HepG2 (cell line): ENCODE data around the gene TXN2. TPM values are rescaled to one million over a fixed set of nuclear protein-coding genes. Genes with fewer than 3 reads are reported as not detected.
A peak's percentile ranks its signal among the peaks of the same experiment; 100 is the strongest.

Experiments
- E2F2 ChIP-seq: sonication (generic); formaldehyde crosslinking; IDR thresholded peaks from 2 replicates; pipeline ENCODE4 v1.4.0; 2020; ENCODE audit warnings: missing genetic modification reagents, borderline replicate concordance
- HDAC2 ChIP-seq: sonication (generic); formaldehyde crosslinking; IDR thresholded peaks from 2 replicates; pipeline ENCODE4 v1.4.0; 2020; ENCODE audit warnings: missing genetic modification reagents
- MAFG ChIP-seq: sonication (generic); formaldehyde crosslinking; IDR thresholded peaks from 2 replicates; pipeline ENCODE4 v1.5.1; 2020; ENCODE audit warnings: mild to moderate bottlenecking, missing genetic modification reagents
- MED1 ChIP-seq: sonication (generic); formaldehyde crosslinking; IDR thresholded peaks from 2 replicates; pipeline ENCODE4 v1.4.0; 2020; ENCODE audit warnings: missing genetic modification reagents
- MTERF4 ChIP-seq: sonication (generic); formaldehyde crosslinking; IDR thresholded peaks from 2 replicates; pipeline ENCODE4 v1.8.0; 2023; ENCODE audit warnings: mild to moderate bottlenecking, missing genetic modification reagents
- NAIF1 ChIP-seq: sonication (generic); formaldehyde crosslinking; IDR thresholded peaks from 2 replicates; pipeline ENCODE4 v1.5.0; 2020; ENCODE audit warnings: mild to moderate bottlenecking, missing genetic modification reagents, borderline replicate concordance
- NCOA1 ChIP-seq: sonication (generic); formaldehyde crosslinking; IDR thresholded peaks from 2 replicates; pipeline ENCODE4 v1.9.0; 2021; ENCODE audit warnings: missing genetic modification reagents
- SMAD3 ChIP-seq: sonication (generic); formaldehyde crosslinking; IDR thresholded peaks from 2 replicates; pipeline ENCODE4 v1.4.0; 2020; ENCODE audit warnings: missing genetic modification reagents
- SP1 ChIP-seq, 2 experiments: fragments of 450-650 bp in 1 of 2; sonication (generic) in 1 of 2; formaldehyde crosslinking in 1 of 2; IDR thresholded peaks; 2 replicates each; pipeline versions ENCODE4 v1.4.0 to v1.6.1; 2016 to 2020; ENCODE audit warnings: missing genetic modification reagents in 1 of 2
- ZBTB37 ChIP-seq: sonication (generic); formaldehyde crosslinking; IDR thresholded peaks from 2 replicates; pipeline ENCODE4 v1.4.0; 2020; ENCODE audit warnings: mild to moderate bottlenecking, missing genetic modification reagents
- ZEB1 ChIP-seq: IDR thresholded peaks from 2 replicates; pipeline ENCODE4 v1.6.1; 2012; ENCODE audit warnings: mild to moderate bottlenecking, low read depth, inconsistent platforms; ENCODE audit not compliant: insufficient replicate concordance
- ZNF17 ChIP-seq: sonication (generic); formaldehyde crosslinking; IDR thresholded peaks from 2 replicates; pipeline ENCODE4 v1.5.0; 2020; ENCODE audit warnings: mild to moderate bottlenecking, missing genetic modification reagents
- ZNF446 ChIP-seq: sonication (generic); formaldehyde crosslinking; IDR thresholded peaks from 2 replicates; pipeline ENCODE4 v1.5.0; 2020; ENCODE audit warnings: mild to moderate bottlenecking, missing genetic modification reagents
- ZNF619 ChIP-seq: sonication (generic); formaldehyde crosslinking; IDR thresholded peaks from 2 replicates; pipeline ENCODE4 v1.4.0; 2020; ENCODE audit warnings: mild to moderate bottlenecking, missing genetic modification reagents
- ZNF777 ChIP-seq: sonication (generic); formaldehyde crosslinking; IDR thresholded peaks from 2 replicates; pipeline ENCODE4 v1.4.0; 2020; ENCODE audit warnings: missing genetic modification reagents
- ZSCAN20 ChIP-seq: sonication (generic); formaldehyde crosslinking; IDR thresholded peaks from 2 replicates; pipeline ENCODE4 v1.4.0; 2020; ENCODE audit warnings: missing genetic modification reagents, mild to moderate bottlenecking, borderline replicate concordance
- polyA plus RNA-seq, 8 experiments: library from polyadenylated mRNA; depleted of rRNA in 3 of 8; stranded (reverse) in 7 of 8; unstranded in 1 of 8; fragments of >200 nt; fragmentation: Illumina TruSeq in 4 of 8; extraction: Trizol in 4 of 8; gene quantifications; 2 replicates each; pipeline versions ENCODE4 v1.2.1 to v1.2.3, GENCODE V29; 2011 to 2016; ENCODE audit warnings: low read depth in 4 of 8, missing spikeins in 1 of 8, mixed read lengths in 1 of 8; ENCODE audit not compliant: insufficient read depth in 1 of 8
- total RNA-seq, 5 experiments: library from RNA; depleted of rRNA; stranded (reverse); fragments of >200 nt; fragmentation: Illumina TruSeq; extraction: Trizol; gene quantifications; 2 replicates each; pipeline ENCODE4 v1.2.3, GENCODE V29; 2016; ENCODE audit warnings: low read depth in 1 of 5
- TF ChIP-seq, protein P1 (sequence below): sonication (generic); formaldehyde crosslinking; IDR thresholded peaks from 2 replicates; pipeline ENCODE4 v1.4.0; 2020; ENCODE audit warnings: missing genetic modification reagents
- TF ChIP-seq, protein P2 (sequence below): sonication (generic); formaldehyde crosslinking; IDR thresholded peaks from 2 replicates; pipeline ENCODE4 v1.8.1; 2023; ENCODE audit warnings: missing genetic modification reagents, inconsistent platforms, borderline replicate concordance
- TF ChIP-seq, protein P3 (sequence below): sonication (generic); formaldehyde crosslinking; IDR thresholded peaks from 2 replicates; pipeline ENCODE4 v1.4.0; 2020; ENCODE audit warnings: mild to moderate bottlenecking, missing genetic modification reagents
- TF ChIP-seq, protein P4 (sequence below): IDR thresholded peaks from 2 replicates; pipeline ENCODE4 v1.6.1; 2016

The TXN2 gene
- total and polyA plus RNA-seq, 2 of the 13 experiments (the other 11 are each of a cell fraction or from before 2014, with no cell fraction given): 41.4 to 109 TPM

DNA sequence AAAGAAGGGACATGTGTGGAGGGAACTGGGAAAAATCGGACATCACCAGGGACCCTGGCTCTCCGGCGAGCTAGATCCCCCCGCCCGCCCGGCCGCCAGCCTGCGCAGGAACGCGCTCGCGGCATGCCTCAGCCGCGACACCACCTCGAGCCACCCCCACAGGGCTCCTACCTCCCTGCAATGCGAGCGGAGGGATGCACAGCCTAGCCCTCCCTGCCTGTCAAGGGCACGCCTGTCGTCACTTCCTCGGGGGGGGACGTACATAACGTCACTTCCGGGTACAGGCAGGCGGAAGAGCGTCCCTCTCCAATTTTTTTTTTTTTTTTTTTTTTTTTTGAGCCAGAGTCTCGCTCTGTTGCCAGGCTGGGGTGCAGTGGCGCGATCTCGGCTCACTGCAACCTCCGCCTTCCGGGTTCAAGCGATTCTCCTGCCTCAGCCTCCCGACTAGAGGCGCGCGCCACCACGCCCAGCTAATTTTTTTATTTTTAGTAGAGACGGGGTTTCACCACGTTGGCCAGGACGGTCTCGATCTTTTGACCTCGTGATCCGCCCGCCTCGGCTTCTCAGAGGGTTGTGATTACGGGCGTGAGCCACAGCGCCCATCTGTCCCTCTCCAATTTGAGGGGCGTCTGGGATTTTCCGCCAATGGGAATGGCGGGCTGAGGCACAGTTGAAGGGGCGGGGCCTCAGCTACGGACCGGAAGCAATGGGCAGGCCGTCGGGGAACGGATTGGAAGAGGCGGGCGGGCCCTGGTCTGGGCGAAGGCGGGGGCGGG is at the start of gene TXN2 (continued):
- TF ChIP-seq NCOA1 (CRISPR knock-in tag): no peak
- TF ChIP-seq, protein P1, sequence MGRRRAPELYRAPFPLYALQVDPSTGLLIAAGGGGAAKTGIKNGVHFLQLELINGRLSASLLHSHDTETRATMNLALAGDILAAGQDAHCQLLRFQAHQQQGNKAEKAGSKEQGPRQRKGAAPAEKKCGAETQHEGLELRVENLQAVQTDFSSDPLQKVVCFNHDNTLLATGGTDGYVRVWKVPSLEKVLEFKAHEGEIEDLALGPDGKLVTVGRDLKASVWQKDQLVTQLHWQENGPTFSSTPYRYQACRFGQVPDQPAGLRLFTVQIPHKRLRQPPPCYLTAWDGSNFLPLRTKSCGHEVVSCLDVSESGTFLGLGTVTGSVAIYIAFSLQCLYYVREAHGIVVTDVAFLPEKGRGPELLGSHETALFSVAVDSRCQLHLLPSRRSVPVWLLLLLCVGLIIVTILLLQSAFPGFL (CRISPR knock-in tag): no peak
- TF ChIP-seq, protein P2, sequence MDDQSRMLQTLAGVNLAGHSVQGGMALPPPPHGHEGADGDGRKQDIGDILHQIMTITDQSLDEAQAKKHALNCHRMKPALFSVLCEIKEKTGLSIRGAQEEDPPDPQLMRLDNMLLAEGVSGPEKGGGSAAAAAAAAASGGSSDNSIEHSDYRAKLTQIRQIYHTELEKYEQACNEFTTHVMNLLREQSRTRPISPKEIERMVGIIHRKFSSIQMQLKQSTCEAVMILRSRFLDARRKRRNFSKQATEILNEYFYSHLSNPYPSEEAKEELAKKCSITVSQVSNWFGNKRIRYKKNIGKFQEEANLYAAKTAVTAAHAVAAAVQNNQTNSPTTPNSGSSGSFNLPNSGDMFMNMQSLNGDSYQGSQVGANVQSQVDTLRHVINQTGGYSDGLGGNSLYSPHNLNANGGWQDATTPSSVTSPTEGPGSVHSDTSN (CRISPR knock-in tag): no peak
- no peak for TF ChIP-seq ZNF619 (CRISPR knock-in tag)
- no peak for TF ChIP-seq ZEB1
- TF ChIP-seq ZNF17 (CRISPR knock-in tag): no peak
- TF ChIP-seq MTERF4 (CRISPR knock-in tag): peak; percentile 65; the same call in 1 of the 2 replicates
- no peak; the same call in 1 of the 2 replicates for TF ChIP-seq HDAC2 (CRISPR knock-in tag)
- TF ChIP-seq ZSCAN20 (CRISPR knock-in tag): no peak
- no peak for TF ChIP-seq SP1 (IDR thresholded peaks at IDR 0.05)
- peak; percentile 2; the same call in 1 of the 2 replicates for TF ChIP-seq SP1 (CRISPR knock-in tag; IDR thresholded peaks at IDR 0.05)
- no peak for TF ChIP-seq E2F2 (CRISPR knock-in tag)
- no peak for TF ChIP-seq MAFG (CRISPR knock-in tag)
- TF ChIP-seq NAIF1 (CRISPR knock-in tag): 0 out of 2 replicates have a peak, but pooled peaks have one; percentile 11
- peak; percentile 47; the same call in 1 of the 2 replicates for TF ChIP-seq MED1 (CRISPR knock-in tag)
- TF ChIP-seq SMAD3 (CRISPR knock-in tag): no peak
- TF ChIP-seq, protein P3, sequence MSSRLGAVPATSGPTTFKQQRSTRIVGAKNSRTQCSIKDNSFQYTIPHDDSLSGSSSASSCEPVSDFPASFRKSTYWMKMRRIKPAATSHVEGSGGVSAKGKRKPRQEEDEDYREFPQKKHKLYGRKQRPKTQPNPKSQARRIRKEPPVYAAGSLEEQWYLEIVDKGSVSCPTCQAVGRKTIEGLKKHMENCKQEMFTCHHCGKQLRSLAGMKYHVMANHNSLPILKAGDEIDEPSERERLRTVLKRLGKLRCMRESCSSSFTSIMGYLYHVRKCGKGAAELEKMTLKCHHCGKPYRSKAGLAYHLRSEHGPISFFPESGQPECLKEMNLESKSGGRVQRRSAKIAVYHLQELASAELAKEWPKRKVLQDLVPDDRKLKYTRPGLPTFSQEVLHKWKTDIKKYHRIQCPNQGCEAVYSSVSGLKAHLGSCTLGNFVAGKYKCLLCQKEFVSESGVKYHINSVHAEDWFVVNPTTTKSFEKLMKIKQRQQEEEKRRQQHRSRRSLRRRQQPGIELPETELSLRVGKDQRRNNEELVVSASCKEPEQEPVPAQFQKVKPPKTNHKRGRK (CRISPR knock-in tag): no peak
- TF ChIP-seq, protein P4, sequence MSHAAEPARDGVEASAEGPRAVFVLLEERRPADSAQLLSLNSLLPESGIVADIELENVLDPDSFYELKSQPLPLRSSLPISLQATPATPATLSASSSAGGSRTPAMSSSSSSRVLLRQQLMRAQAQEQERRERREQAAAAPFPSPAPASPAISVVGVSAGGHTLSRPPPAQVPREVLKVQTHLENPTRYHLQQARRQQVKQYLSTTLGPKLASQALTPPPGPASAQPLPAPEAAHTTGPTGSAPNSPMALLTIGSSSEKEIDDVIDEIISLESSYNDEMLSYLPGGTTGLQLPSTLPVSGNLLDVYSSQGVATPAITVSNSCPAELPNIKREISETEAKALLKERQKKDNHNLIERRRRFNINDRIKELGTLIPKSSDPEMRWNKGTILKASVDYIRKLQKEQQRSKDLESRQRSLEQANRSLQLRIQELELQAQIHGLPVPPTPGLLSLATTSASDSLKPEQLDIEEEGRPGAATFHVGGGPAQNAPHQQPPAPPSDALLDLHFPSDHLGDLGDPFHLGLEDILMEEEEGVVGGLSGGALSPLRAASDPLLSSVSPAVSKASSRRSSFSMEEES (CRISPR knock-in tag): 0 out of 2 replicates have a peak, but pooled peaks have one; percentile 13
- TF ChIP-seq ZNF446 (CRISPR knock-in tag): no peak
- no peak for TF ChIP-seq ZBTB37 (CRISPR knock-in tag)
- TF ChIP-seq ZNF777 (CRISPR knock-in tag): peak; percentile 90
